Upper lobe of left lung (tissue), 6 donors: Measurements from ENCODE around the gene PJA2. TPM values are rescaled to one million over a fixed set of nuclear protein-coding genes. Genes with fewer than 3 reads are reported as not detected.
"Not testable (repeated sequence)": the region's sequence is repeated elsewhere in the genome, so short reads cannot be mapped to it uniquely, and the experiment has no call there.

Experiments used
- ATAC-seq, 2 donors: fragments of 200-7000 bp; cut with Tn5 transposase; one replicate each; pipeline ENCODE4 v1.9.1; 2022; ENCODE audit warnings: mild to moderate bottlenecking in 2 of 2, moderate library complexity in 2 of 2; ENCODE audit not compliant: low FRiP score in 2 of 2
- DNase-seq, 2 donors: peaks; one replicate each; pipeline ENCODE4 v3.0.0-alpha.2; 2019 to 2020
- H3K27ac ChIP-seq, 4 donors: fragments of 200-600 bp; sonication (generic); one replicate each; pipeline ENCODE4 v1.5.1; 2016 to 2019
- H3K27me3 ChIP-seq, 4 donors: fragments of 200-600 bp; sonication (generic); one replicate each; pipeline ENCODE4 v1.5.1; 2017 to 2019
- H3K36me3 ChIP-seq, 4 donors: fragments of 200-600 bp; sonication (generic); one replicate each; pipeline ENCODE4 v1.5.1; 2016 to 2019
- H3K4me1 ChIP-seq, 4 donors: fragments of 200-600 bp; sonication (generic); one replicate each; pipeline ENCODE4 v1.5.1; 2018 to 2019
- H3K4me3 ChIP-seq, 4 donors: fragments of 200-600 bp; sonication (generic); one replicate each; pipeline ENCODE4 v1.5.1; 2017 to 2019; ENCODE audit warnings: mild to moderate bottlenecking in 2 of 4, moderate library complexity in 1 of 4
- H3K9me3 ChIP-seq, 4 donors: fragments of 200-600 bp; sonication (generic); one replicate each; pipeline ENCODE4 v1.5.1; 2018 to 2019
- EP300 ChIP-seq, 4 donors: sonication (generic); formaldehyde crosslinking; IDR thresholded peaks; one replicate each; pipeline ENCODE4 v1.5.1; 2017; ENCODE audit warnings: antibody characterized with exemption in 4 of 4, control low read depth in 2 of 4
- POLR2A ChIP-seq, 4 donors: fragments of 450-650 bp; IDR thresholded peaks; one replicate each; pipeline ENCODE4 v1.5.1; 2016 to 2017; ENCODE audit warnings: antibody characterized with exemption in 4 of 4, mild to moderate bottlenecking in 2 of 4
- POLR2AphosphoS5 ChIP-seq, 2 donors: sonication (generic); formaldehyde crosslinking; IDR thresholded peaks; one replicate each; pipeline ENCODE4 v1.5.1; 2017; ENCODE audit warnings: antibody characterized with exemption in 2 of 2
- WGBS, 2 donors: methylation state at CpG; one replicate each; pipeline ENCODE4 v1.1.5; 2017 to 2018; 5-methylcytosine and 5-hydroxymethylcytosine counted together
- total RNA-seq, 6 donors: library from RNA; depleted of rRNA in 4 of 6; stranded (reverse); fragments of >200 nt in 4 of 6; gene quantifications; one replicate each; pipeline versions ENCODE4 v1.1.0 to v1.2.1, GENCODE V29; 2016 to 2021
- TF ChIP-seq, protein P1 (sequence below), 6 experiments: fragments of 450-650 bp in 4 of 6; fragments of 200-600 bp in 2 of 6; sonication (generic) in 2 of 6; IDR thresholded peaks; one replicate each; pipeline ENCODE4 v1.5.1; 2016 to 2019; ENCODE audit warnings: antibody characterized with exemption in 6 of 6
- donor health status: DM: no; HTN: no; CAD: no; lungs with moderate emphysema.
- donor health status: DM: no; HTN: yes; CAD: no; lungs with severe emphysema.

PJA2 gene
- total RNA-seq, 6 donors from 2014 or later = 38.0 to 114 (median 78.0) TPM

DNA sequence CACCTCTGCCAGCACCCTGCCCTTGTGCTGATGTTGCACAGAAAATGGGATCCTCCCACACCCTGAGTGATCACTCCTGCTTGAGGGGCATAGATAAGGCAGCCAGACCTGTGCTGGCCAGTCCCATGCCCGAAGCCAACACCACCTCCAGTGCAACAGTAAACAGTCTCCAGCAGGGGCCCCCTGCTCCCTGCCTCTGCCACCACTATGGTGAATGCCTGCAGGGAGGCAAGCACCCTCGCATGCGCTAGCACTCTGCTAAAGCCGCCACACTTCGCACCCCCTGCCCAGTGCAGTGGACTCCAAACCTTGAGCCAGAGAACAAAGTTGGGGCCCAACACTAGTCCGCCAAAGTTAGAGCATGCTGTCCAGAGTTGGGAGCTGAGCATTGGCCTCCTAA lies 118.7 kb downstream of the PJA2 start:
- 99 to 100% methylated on average over 5 to 6 of the region's 6 CpGs for WGBS, 2 donors

DNA sequence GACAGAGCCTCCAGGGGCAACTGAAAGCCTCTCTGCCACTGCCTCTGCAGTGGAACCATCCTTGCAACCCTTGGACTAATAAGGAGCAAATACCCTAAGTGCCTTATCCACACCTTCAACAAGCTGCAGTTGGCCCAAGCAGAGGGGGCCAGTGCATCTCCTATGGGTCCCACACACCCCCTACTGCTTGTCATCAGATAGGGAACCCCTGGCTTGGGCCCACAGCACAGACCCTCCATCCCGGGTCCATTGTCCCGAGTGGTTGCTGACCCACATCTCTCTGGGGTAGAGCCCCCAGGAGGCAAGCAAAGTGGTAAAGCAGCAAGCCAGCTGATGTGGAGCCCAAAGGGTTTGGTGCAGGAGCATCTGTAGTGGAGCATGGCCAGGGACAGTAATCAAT lies 119.5 kb downstream of the PJA2 start:
- no peaks in the 10 kb centered on the region for H3K27me3 ChIP-seq
- H3K9me3 ChIP-seq = peaks cover 0 to 19% (median 12%) of the 10 kb centered on the region in 4 donors
- WGBS, 2 donors = 94 to 100% methylated on average over 2 of the region's 2 CpGs
- no peak for DNase-seq
- TF ChIP-seq EP300 (IDR thresholded peaks at IDR 0.05) (no peak), POLR2A (IDR thresholded peaks at IDR 0.05) (no peak), POLR2AphosphoS5 (IDR thresholded peaks at IDR 0.05) (no peak)
- TF ChIP-seq, protein P1, sequence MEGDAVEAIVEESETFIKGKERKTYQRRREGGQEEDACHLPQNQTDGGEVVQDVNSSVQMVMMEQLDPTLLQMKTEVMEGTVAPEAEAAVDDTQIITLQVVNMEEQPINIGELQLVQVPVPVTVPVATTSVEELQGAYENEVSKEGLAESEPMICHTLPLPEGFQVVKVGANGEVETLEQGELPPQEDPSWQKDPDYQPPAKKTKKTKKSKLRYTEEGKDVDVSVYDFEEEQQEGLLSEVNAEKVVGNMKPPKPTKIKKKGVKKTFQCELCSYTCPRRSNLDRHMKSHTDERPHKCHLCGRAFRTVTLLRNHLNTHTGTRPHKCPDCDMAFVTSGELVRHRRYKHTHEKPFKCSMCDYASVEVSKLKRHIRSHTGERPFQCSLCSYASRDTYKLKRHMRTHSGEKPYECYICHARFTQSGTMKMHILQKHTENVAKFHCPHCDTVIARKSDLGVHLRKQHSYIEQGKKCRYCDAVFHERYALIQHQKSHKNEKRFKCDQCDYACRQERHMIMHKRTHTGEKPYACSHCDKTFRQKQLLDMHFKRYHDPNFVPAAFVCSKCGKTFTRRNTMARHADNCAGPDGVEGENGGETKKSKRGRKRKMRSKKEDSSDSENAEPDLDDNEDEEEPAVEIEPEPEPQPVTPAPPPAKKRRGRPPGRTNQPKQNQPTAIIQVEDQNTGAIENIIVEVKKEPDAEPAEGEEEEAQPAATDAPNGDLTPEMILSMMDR (IDR thresholded peaks at IDR 0.05) = no peak
- H3K27ac ChIP-seq = no peak overlapping the region
- no peaks in the 10 kb centered on the region for H3K36me3 ChIP-seq
- no peak overlapping the region for H3K4me3 ChIP-seq
- peak in 1 of 2 donors; percentile 69 for ATAC-seq
- no peaks in the 10 kb centered on the region for H3K4me1 ChIP-seq

More for the DNA sequence above, 118.7 kb downstream of the PJA2 start:
- Histone ChIP-seq H3K27ac (no peak overlapping the region), H3K4me1 (no peaks in the 10 kb centered on the region), H3K27me3 (no peaks in the 10 kb centered on the region), H3K36me3 (no peaks in the 10 kb centered on the region), H3K9me3 (peaks cover 0 to 13% (median 9%) of the 10 kb centered on the region in 4 donors), H3K4me3 (no peak overlapping the region)
- TF ChIP-seq POLR2AphosphoS5 (IDR thresholded peaks at IDR 0.05) (no peak), POLR2A (IDR thresholded peaks at IDR 0.05) (no peak), EP300 (IDR thresholded peaks at IDR 0.05) (no peak)
- TF ChIP-seq, protein P1 (IDR thresholded peaks at IDR 0.05) = no peak
- DNase-seq (no peak), ATAC-seq (peak in 1 of 2 donors; percentile 40)

DNA sequence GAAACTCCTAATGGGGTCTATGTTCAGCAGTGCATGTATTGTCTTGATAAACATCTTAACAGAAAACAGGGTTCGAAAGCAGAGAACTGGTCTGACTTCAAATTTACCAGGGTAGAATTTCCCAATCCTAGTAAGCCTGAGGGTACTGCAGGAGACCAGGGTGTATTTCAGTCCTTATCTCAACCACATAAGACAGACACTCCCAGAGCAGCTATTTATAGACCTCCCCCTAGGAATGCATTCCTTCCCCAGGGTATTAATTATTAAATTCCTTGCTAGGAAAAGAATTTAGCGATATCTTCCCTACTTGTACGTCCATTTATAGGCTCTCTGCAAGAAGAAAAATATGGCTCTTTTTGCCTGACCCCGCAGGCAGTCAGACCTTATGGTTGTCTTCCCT lies 123.1 kb downstream of the PJA2 start:
- not testable (repeated sequence) for H3K36me3 ChIP-seq, H3K27me3 ChIP-seq, ATAC-seq, H3K27ac ChIP-seq, H3K4me3 ChIP-seq, DNase-seq, H3K4me1 ChIP-seq
- H3K9me3 ChIP-seq = peaks cover 0 to 19% (median 12%) of the 10 kb centered on the region in 4 donors
- 89 to 90% methylated on average over 4 of the region's 4 CpGs for WGBS, 2 donors
